OCI-LY7 (cell line): ENCODE measurements around the gene TRAF3.

Experiments used
- EZH2phosphoT487 ChIP-seq: fragments of 200-600 bp; sonication (generic); IDR thresholded peaks from 2 replicates; pipeline ENCODE4 v1.6.1; 2018; ENCODE audit warnings: low read depth, borderline replicate concordance, mild to moderate bottlenecking, mixed run types, antibody characterized with exemption, low read length, moderate library complexity, mixed read lengths
- TF ChIP-seq, protein P1 (sequence below): fragments of 200-600 bp; sonication (generic); conservative IDR thresholded peaks from 2 replicates; pipeline ENCODE4 v1.5.1; 2014; ENCODE audit warnings: mild to moderate bottlenecking, antibody characterized with exemption, low read length, moderate library complexity, mixed read lengths

DNA sequence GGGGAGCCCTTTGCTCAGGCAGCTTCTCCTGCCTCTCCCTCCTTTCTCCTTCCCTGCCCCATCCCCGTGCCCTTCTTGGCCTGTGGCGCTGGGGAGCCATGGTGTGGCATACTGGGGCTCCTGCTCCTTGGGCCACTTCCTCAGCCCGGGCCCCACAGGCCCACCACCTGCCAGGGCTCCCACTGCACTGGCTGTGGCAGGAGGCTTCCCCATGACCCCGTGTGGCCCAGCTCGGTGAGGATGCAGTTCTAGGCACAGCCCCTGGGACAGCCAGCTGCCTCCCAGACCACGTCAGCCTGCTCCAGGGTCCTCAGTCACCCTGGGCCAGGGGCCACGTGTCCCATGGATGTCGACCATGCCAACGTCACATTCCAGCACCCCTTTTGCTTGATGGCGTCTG, 132.2 kb downstream of the TRAF3 start:
- TF ChIP-seq, protein P1, sequence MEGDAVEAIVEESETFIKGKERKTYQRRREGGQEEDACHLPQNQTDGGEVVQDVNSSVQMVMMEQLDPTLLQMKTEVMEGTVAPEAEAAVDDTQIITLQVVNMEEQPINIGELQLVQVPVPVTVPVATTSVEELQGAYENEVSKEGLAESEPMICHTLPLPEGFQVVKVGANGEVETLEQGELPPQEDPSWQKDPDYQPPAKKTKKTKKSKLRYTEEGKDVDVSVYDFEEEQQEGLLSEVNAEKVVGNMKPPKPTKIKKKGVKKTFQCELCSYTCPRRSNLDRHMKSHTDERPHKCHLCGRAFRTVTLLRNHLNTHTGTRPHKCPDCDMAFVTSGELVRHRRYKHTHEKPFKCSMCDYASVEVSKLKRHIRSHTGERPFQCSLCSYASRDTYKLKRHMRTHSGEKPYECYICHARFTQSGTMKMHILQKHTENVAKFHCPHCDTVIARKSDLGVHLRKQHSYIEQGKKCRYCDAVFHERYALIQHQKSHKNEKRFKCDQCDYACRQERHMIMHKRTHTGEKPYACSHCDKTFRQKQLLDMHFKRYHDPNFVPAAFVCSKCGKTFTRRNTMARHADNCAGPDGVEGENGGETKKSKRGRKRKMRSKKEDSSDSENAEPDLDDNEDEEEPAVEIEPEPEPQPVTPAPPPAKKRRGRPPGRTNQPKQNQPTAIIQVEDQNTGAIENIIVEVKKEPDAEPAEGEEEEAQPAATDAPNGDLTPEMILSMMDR = no peak
- TF ChIP-seq EZH2phosphoT487 = no peak
